HG02759 (cell line): ENCODE results near the gene ALG14.
"Not testable (repeated sequence)": the region's sequence is repeated elsewhere in the genome, so short reads cannot be mapped to it uniquely, and the experiment has no call there.

Experiments
- ATAC-seq: cut with Tn5 transposase; IDR thresholded peaks from one replicate; pipeline ENCODE4 v1.9.1; 2021; ENCODE audit warnings: mild to moderate bottlenecking, moderate library complexity; ENCODE audit not compliant: unreplicated experiment

Gene ALG14

DNA sequence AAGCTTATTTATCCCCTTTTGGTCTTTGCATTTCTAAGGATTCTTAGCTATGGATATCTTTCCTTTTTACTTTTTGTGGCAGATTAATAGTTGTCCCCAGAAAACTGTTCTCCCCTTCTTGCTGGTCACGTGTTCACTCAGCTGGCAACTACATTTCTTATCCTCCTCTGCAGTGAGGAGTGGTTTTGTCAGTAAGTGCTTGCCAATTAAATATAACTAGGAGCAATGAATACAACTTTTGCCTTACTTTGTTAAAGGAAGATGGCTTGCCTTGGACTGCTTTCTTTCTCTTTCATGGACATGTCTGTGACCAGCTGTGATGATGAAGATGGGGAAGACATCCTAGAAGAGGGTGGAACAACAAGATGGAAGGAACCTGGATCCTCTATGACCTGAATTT lies 15.6 kb upstream of the ALG14 start:
- no peak for ATAC-seq

DNA sequence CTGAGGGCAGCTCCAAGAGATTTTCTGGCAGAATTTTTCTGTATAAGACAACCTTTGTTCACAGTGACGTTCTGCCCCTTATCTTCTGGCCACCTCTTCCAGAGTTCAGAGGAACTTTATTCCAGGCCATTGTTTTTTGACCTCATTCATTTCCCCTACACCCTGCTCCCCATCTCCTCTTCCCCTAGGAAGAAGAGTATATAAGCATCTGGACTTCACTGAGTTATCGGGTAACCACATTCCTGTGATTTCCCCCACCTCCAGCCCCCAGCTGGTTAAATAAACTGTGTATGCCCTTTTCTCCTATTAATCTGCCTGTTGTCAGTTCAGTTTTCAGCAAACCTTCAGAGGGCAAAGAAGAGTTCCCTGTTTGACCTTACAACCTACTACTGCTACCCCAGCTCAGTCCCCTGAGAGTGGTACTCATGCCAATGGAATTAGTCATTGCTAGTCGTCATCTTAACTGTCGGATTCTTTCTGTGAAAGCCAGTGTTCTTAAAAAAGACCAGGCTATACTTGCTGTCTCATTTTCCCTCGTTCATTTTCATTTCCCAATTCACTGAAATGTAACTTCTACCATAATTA lies 14.3 kb upstream of the ALG14 start:
- peak; percentile 47 for ATAC-seq

DNA sequence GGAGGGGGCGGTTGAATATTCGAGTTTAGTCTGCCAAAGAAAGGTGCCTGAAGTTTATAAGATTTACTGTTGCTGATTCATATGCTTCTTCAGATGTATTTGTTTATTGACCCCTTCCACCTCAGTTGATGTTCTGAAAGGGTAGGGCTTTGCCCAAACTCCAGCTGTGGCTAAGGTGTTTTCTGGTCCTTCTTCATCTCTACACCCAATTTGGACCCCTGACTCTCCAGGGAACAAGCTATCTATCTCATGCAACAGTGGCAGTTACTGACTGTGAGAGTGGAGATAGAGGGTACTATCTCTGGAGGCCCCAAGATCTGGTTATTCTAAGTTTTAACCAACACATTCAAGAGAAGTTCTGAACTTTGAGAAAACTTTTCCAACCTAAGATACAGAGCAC lies 12.6 kb upstream of the ALG14 start:
- ATAC-seq: no peak

DNA sequence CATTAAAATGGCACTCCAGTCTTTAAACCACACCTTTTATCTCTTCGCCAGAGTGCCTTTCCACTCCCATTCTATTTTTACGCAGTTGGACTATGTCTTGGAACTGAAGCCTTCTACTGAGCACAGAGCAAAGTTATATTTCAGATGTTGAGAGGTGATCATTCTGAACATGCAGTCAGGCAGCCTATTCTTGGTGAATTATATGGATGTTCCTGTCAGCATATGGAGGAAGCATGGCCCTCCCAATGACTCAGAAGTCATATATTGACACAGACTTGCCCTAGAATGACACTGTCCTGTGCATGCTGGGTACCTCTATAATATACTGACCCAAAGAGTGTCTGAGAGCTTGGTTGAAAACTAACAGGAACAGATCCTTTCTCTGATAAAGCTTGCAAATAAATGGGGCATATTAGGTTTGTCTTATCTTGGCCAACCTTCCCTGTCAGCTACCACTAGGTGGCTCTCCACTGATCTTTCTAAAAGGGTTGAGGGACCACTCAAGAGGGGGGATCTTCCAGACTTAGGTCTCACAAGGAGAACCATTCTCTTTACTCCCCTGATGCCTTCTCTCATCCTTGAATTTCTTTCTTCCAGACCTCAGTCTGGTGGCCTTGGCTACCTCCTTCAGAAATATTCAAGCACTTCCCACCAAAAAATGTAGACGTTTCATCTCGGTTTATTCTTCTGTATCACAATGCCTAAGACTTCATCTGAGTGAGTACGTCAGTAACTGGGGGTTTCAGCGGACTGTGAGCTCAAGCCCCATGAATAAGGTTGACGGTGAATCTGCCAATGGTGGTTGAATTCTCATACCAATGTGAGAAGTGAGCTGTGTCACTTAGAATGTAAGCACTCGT lies 11.8 kb upstream of the ALG14 start:
- ATAC-seq: peak; percentile 79

DNA sequence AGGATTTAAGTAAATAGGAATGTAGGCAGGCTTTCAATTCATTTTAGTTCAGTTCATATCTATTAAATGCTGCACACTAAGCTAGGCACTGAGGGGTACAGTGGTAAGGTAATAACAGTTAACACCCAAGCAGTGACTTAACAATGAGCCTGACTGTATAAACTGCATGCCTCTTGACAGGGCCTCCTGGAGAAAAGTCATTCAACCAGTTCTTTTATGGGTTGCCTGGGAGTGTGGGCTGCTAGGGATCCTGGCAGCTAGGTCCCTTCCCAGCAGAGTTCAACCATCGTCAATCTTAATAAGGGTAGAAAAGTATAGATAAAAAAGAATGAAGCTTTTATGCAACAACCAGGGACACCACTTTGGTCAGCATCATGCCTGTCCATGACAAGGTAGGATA lies 8.1 kb upstream of the ALG14 start:
- ATAC-seq: no peak

DNA sequence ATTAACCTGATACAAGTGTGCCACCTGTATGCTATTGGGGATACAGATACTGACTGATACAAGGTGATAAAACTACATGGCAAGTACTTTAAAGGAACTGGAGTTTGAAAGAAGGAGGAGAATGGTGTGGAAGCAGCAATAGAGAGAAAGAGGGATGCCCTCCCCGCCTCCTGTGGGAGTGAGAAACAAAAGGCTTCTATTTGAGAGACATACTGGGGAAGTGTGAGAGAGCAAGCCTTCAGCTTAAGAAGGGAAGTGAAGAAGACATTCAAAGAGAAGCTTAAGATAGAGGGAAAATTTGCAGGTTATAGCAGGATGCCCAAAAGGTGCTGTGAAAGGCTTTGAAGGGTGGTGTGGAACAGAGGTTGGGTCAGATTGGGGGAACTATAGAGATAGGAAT lies 7.7 kb upstream of the ALG14 start:
- ATAC-seq: no peak

DNA sequence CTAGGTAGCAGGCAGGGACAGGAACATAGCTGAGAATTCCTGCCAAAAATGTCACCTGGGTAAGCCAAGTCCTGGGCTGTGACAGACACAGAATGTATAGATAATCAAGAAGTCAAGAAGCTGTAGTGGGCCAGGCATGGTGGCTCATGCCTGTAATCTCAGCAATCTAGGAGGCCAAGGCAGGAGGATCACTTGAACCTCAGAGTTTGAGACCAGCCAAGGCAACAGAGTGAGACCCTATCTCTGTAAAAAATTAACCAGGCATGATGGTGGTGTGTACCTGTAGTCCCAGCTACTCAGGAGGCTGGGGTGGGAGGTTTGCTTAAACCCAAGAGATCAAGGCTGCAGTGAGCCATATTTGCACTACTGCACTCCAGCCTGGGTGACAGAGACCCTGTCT lies 3.3 kb upstream of the ALG14 start:
- no peak for ATAC-seq

DNA sequence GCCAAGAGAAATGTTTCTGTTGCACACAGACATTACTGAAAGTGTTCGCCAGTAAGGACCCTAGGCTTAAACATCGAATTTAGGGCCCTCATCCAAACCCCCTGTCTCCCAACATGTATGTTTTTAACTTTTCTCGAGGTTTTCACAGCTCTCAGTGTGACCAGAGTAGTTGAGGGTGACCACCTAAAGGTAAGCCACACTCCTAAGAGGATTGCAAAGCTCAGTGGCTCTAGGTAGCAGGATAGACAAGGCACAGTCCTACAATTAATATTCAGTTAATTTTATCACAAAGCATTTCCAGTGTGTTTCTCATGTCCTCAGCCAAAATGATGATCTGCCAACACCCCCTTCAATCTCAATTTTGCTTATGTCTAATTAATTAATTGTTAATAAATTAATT lies 695 bp upstream of the ALG14 start:
- ATAC-seq: no peak

DNA sequence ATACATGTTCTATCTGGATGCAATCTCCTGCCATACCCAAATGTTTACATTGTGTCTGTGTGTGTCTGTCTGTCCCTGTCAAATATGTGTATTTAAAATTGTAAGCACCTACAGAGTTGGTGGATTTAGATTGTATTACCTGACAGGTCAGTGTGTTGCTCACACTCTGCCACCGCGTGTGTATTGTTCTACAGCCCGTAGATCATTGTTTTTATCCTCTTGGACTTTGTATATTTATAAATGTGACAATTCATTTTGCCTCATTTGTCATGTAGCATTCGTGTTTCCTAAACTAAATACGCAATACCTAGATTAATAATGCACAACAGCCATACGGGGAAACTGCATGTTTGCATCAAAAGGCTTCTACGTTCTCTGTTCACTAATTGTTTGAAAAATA lies 634 bp downstream of the ALG14 start:
- peak; percentile 0 for ATAC-seq

DNA sequence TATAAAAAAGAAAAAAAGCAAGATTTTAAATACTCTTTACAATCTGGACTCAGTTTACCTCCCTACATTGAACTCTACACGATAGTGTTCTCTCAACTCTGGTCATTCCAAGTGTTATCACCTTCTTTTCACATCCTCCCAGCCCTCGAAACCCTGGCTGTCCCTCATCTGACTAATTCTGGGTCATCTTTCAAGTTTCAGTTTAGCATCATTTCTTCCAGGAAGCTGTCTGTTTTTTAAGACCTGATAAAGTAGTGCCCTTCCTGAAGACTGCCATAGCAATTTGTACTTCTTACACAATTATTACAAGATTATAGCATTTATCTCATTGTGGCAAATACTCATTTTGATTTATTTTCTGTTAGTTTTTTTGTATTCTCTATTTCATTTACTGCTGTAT lies 1.2 kb downstream of the ALG14 start:
- ATAC-seq: no peak

DNA sequence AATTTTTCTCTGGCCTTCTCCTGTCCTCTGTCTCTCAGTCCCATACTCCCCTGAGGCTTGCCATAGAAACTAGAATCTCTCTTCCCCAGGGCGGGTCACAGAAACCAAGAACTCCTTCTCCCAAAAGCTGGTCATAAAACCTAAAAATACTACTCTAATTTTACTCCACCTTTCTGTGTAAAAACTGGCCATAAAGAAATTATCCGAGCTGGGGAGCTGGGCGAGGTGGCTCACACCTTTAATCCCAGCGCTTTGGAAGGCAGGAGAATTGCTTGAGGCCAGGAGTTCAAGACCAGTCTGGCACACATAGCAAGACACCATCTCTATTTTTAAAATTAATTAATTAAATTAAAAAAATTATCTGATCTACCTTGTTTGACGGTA lies 3.0 kb downstream of the ALG14 start:
- ATAC-seq: no peak

DNA sequence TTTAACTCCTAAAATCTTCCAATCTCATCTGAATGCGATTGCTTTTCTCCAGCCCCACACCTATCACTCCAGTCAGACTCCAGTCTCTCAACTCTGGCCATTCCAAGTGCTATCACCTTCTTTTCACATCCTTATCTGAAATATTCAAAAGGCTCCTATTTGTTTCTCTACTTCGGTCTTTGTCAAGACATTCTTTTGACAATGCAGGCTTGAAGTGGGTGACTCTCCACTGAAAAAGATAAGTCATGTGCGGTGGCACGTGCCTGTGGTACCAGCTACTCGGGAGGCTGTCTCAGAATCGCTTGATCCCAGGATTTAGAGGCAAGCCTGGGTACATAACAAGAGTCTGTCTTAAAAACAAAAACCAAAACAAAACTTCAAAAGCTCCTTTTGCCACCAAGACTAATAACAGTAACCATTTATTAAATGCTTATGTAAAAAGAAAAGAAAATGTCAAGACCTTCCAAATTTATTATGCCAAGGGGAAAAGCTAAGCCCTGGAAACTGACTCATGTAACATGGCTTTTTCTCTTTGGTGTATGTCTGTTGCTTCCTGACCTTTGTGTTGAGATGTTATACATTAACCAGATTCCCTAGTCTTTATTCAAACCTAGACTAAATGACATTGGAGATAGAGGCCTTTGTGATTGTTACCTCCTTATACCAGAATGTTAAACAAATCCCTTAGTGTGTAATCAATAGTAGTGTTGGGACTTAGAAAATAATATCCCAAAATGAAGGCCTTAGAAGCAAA lies 3.6 kb downstream of the ALG14 start:
- ATAC-seq: no peak

DNA sequence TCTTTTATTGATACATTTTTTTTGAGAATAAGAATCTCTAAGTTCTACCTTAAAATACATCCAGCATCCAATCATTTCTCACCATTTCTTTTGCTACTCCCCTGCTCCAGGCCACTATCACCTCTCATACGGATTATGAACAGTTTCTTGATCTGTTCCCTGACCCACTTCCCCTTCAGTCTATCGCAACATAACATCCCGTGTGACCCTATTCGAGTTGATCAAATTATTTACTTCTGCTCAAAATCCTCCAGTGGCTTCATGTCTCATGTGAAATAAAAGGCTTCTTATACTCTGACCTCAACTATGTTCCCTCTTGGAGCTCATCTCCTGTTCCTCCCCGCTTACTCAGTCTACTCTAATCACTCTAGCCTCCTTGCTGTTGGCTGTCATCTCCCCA lies 5.2 kb downstream of the ALG14 start:
- no peak for ATAC-seq

DNA sequence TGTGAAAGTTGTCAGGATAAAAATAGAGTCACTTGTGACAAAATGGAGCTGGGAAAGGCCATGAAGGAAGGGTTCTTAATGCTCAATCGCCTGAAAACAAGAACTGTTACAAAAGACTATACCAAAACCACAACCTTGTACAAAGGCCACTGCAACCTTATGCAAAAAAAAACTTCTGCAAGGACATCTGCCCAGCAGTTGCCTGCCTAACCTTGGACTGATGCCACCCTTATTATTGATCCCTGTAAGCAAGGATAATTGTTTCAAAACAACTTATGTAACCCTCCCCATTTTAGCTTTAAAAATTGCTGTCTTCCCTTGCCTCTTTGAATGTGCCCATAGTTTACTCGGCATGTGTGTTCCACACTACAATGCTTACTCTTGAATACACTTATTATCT lies 5.7 kb downstream of the ALG14 start:
- ATAC-seq: no peak

DNA sequence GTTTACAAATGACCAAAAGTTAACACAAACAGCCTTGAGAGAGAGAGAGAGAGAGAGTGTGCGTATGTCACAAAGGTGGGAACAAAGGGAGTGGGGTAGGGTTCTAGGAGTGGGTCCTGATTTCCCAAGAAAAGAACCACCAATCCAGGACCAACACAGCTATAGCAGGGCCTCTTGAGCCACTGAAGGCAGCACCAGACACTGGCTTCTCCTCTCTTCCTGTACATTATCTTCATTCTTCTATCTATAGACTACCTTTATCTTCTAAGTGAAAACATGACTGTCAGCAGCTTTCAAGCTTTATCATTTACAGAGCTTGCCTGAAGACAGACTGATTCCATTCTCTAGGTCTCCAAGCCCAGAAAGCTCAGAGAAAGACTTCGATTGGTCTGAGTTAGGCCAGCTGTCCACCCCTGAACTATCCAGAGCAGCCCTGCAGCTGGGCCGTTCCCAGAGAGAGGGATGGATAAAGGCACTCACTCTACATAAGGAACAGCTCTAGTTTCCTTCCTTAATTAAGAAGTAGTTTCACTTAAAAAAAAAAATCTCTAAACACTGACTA lies 11.2 kb downstream of the ALG14 start:
- ATAC-seq: no peak

DNA sequence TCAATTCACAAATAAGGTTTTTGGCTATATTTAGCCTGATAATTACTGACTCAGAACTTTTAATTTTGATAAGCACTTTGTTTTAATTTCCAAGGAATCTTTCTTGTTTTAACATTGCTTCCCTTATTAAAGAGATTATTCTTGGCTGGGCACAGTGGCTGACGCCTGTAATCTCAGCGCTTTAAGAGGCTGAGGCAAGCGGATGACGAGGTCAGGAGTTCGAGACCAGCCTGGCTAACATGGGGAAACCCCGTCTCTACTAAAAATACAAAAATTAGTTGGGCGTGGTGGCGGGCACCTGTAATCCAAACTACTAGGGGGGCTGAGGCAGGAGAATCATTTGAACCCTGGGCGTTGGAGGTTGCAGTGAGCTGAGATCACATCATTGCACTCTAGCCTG lies 13.8 kb downstream of the ALG14 start:
- no peak for ATAC-seq

DNA sequence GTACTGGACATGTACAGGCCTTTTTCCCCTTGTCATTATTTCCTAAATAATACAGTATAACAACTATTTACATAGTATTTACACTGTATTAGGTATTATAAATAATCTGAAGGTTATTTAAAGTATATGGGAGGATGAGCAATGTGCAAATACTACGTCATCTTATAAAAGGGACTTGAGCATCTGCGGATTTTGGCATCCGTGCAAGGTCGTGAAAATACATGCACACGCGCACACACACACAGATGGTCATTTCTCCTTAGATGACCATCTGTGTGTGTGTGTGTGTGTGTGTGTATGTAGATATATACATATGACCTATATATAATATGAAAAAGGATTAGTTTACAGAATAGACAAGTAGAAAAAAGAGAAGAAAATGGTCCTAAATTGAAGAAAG lies 15.4 kb downstream of the ALG14 start:
- no peak for ATAC-seq

DNA sequence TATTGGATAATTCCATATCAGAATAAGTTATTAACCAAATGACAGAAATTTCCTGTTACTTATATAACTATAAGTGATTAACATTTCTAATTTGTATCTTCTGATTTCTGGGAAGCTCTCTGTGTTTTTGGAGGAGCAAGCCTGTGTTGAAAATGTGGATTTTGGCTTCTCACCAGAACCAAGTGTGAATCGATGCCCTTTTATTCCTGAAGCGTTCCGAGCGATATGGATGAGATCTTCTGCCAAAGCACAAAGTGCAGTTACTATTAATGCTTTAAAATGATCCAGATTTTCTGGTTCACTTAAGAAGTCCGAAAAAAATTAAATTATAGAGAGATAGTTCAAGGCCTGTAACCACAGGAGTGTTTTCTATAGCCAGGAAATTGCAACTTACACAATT lies 22.8 kb downstream of the ALG14 start:
- ATAC-seq: no peak

DNA sequence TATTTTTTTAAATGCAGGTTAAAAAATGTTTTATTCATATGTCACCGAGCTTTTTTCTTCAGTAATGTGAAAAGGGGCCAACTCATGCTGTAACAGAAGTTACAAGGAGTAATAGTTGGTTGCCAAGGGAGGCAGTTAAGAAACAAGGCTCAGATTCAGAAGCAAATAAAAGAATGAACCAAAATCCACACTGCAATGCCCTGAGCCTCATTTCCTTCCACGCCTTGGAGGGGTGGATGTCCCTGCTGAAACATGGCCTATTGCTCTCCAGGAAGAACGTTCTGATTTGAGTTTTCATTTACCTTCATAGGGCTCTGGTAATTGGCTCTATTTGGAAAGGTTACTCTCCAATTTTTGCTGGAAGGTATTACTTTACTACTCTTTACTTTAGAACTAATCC lies 24.4 kb downstream of the ALG14 start:
- ATAC-seq: no peak

DNA sequence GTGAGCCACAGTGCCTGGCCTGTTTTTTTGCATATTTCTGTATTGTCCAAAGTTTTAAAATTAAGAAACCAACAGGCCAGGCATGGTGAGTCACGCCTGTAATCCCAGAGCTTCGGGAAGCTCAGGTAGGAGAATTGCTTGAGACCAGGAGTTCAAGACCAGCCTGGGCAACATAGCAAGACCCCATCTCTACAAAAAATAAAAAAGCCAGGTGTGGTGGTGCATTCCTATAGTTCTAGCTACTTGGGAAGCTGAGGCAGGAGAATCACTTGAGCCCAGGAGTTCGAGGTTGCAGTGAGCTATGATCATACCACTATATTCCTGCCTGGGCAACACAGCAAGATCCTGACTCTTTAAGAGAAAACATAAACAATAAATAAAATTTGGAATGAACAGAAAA lies 25.1 kb downstream of the ALG14 start:
- ATAC-seq: not testable (repeated sequence)

DNA sequence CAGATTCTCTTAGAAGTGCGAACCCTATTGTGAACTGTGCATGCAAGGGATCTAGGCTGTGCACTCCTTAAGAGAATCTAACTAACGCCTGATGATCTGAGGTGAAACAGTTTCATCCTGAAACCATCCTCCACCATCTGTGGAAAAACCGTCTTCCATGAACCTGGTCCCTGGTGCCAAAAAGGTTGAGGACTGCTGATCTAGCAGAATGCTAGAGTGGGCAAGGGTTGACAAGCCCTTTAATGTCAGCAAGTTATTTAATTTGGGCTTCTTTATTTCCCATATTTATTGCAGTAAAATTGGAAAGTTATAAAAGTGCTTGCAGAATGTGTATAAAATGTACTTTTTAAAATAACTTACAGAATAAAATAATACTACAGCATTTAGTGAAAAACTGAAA lies 26.4 kb downstream of the ALG14 start:
- ATAC-seq: no peak
